ENCODE results near the gene UBE4A.

The UBE4A gene

DNA sequence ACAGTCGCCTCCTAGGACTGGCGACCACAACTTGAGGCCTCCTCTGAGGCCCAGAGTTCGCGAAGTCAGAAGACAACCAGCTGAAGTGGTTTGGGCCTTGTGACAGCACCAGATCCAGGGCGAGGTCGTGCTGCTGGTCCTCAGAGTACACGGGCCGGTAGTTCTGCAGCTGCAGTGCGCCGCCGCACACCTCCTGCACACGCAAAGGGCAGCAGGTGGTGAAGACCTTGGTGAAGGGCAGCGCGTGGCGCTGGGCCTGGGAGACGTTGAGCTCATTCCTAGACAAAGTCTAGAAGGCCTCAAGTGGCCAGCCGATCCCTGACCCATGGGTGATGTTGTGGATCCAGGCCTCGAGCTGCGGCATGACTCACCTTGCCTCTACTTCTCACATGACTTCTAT is 36.7 kb upstream of the UBE4A start:
- no peaks in the 10 kb centered on the region for H3K4me1 ChIP-seq (ENCODE audit: low read length)
- H3K36me3 ChIP-seq (replicated peaks; ENCODE audit: insufficient read depth, low read length): no peaks in the 10 kb centered on the region
- H3K9ac ChIP-seq (ENCODE audit: low read length): no peak overlapping the region
- TF ChIP-seq EZH2phosphoT487 (IDR thresholded peaks at IDR 0.05; ENCODE audit: low read length) (no peak), EZH2 (optimal IDR thresholded peaks at IDR 0.05; ENCODE audit: low read depth, low read length) (no peak)
- TF ChIP-seq, protein P1, sequence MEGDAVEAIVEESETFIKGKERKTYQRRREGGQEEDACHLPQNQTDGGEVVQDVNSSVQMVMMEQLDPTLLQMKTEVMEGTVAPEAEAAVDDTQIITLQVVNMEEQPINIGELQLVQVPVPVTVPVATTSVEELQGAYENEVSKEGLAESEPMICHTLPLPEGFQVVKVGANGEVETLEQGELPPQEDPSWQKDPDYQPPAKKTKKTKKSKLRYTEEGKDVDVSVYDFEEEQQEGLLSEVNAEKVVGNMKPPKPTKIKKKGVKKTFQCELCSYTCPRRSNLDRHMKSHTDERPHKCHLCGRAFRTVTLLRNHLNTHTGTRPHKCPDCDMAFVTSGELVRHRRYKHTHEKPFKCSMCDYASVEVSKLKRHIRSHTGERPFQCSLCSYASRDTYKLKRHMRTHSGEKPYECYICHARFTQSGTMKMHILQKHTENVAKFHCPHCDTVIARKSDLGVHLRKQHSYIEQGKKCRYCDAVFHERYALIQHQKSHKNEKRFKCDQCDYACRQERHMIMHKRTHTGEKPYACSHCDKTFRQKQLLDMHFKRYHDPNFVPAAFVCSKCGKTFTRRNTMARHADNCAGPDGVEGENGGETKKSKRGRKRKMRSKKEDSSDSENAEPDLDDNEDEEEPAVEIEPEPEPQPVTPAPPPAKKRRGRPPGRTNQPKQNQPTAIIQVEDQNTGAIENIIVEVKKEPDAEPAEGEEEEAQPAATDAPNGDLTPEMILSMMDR (IDR thresholded peaks at IDR 0.05; ENCODE audit: low read length): no peak
- no peak overlapping the region for H2AFZ ChIP-seq (ENCODE audit: low read length)
- no peaks in the 10 kb centered on the region for H4K20me1 ChIP-seq (ENCODE audit: insufficient read depth, low read length)
- no peak overlapping the region for H3K27ac ChIP-seq (ENCODE audit: low read length)
- no peaks in the 10 kb centered on the region for H3K27me3 ChIP-seq (replicated peaks; ENCODE audit: insufficient read depth, low read length)
- H3K4me2 ChIP-seq (ENCODE audit: low read depth, low read length): no peak overlapping the region
- H3K9me3 ChIP-seq (replicated peaks; ENCODE audit: insufficient read depth, low read length): no peaks in the 10 kb centered on the region
- no peaks in the 10 kb centered on the region for H3K79me2 ChIP-seq (ENCODE audit: low read length)
- DNase-seq: no peak
- H3F3A ChIP-seq (ENCODE audit: insufficient read depth, low read length): no peaks in the 10 kb centered on the region
- no peak overlapping the region for H3K4me3 ChIP-seq (ENCODE audit: low read length)
- H3K9me2 ChIP-seq (replicated peaks; ENCODE audit: insufficient read depth, low read length): no peaks in the 10 kb centered on the region

DNA sequence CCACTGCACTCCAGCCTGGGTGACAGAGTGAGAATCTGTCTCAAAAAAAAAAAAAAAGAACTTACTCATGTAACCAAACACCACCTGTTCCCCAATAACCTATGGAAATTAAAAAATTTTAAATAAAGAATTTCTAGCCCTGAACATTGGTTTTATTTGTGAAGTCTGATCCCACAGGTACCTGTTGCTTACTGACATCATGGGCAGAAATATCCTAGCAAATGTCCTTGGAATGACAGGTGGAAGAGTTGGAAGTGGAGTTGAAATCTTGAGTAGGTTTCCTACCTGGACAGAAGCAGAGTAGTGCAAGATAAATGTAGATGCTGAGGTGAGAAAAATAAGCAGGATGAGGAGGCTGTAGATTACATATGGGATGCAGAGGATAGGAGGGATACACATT is 34.1 kb upstream of the UBE4A start:
- Histone ChIP-seq H3K9ac (ENCODE audit: low read length) (no peak overlapping the region), H3K9me3 (replicated peaks; ENCODE audit: insufficient read depth, low read length) (no peaks in the 10 kb centered on the region), H3K79me2 (ENCODE audit: low read length) (no peaks in the 10 kb centered on the region), H3F3A (ENCODE audit: insufficient read depth, low read length) (no peaks in the 10 kb centered on the region), H3K27me3 (replicated peaks; ENCODE audit: insufficient read depth, low read length) (no peaks in the 10 kb centered on the region), H3K4me1 (ENCODE audit: low read length) (no peaks in the 10 kb centered on the region), H3K9me2 (replicated peaks; ENCODE audit: insufficient read depth, low read length) (no peaks in the 10 kb centered on the region), H4K20me1 (ENCODE audit: insufficient read depth, low read length) (no peaks in the 10 kb centered on the region), H2AFZ (ENCODE audit: low read length) (no peak overlapping the region), H3K4me3 (ENCODE audit: low read length) (no peak overlapping the region), H3K36me3 (replicated peaks; ENCODE audit: insufficient read depth, low read length) (no peaks in the 10 kb centered on the region), H3K27ac (ENCODE audit: low read length) (no peak overlapping the region), H3K4me2 (ENCODE audit: low read depth, low read length) (no peak overlapping the region)
- DNase-seq: no peak
- TF ChIP-seq, protein P1 (IDR thresholded peaks at IDR 0.05; ENCODE audit: low read length): no peak
- no peak for TF ChIP-seq EZH2 (optimal IDR thresholded peaks at IDR 0.05; ENCODE audit: low read depth, low read length)
- TF ChIP-seq EZH2phosphoT487 (IDR thresholded peaks at IDR 0.05; ENCODE audit: low read length): no peak

DNA sequence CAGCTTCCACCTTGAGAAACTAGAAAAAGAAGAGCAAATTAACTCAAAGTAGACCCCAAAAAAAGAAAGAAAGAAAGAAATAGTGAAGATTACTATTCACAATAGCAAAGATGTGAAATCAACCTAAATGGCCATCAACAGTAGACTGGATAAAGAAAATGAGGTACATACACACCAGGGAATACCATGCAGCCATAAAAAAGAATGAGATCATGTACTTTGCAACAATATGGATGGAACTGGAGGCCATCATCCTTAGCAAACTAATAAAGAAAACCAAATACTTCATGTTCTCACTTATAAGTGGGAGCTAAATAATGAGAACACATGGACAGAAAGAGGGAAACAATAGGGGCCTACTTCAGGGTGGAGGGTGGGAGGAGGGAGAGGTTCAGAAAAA is 30.7 kb upstream of the UBE4A start:
- Histone ChIP-seq H3F3A (ENCODE audit: insufficient read depth, low read length) (no peaks in the 10 kb centered on the region), H3K27me3 (replicated peaks; ENCODE audit: insufficient read depth, low read length) (no peaks in the 10 kb centered on the region), H3K79me2 (ENCODE audit: low read length) (no peaks in the 10 kb centered on the region), H3K4me2 (ENCODE audit: low read depth, low read length) (no peak overlapping the region), H3K9me2 (replicated peaks; ENCODE audit: insufficient read depth, low read length) (no peaks in the 10 kb centered on the region), H4K20me1 (ENCODE audit: insufficient read depth, low read length) (no peaks in the 10 kb centered on the region), H3K9me3 (replicated peaks; ENCODE audit: insufficient read depth, low read length) (no peaks in the 10 kb centered on the region), H3K27ac (ENCODE audit: low read length) (no peak overlapping the region), H3K4me1 (ENCODE audit: low read length) (no peaks in the 10 kb centered on the region), H3K4me3 (ENCODE audit: low read length) (no peak overlapping the region), H3K36me3 (replicated peaks; ENCODE audit: insufficient read depth, low read length) (no peaks in the 10 kb centered on the region), H3K9ac (ENCODE audit: low read length) (no peak overlapping the region), H2AFZ (ENCODE audit: low read length) (no peak overlapping the region)
- TF ChIP-seq EZH2 (optimal IDR thresholded peaks at IDR 0.05; ENCODE audit: low read depth, low read length): no peak
- TF ChIP-seq, protein P1 (IDR thresholded peaks at IDR 0.05; ENCODE audit: low read length): no peak
- TF ChIP-seq EZH2phosphoT487 (IDR thresholded peaks at IDR 0.05; ENCODE audit: low read length): no peak
- no peak for DNase-seq

Data from MM.1S (cell line).